GM18502 (cell line): ENCODE measurements around the gene IL1F10.

ENCODE experiments used
- ATAC-seq: cut with Tn5 transposase; IDR thresholded peaks from one replicate; pipeline ENCODE4 v1.9.1; 2021; ENCODE audit warnings: mild to moderate bottlenecking; ENCODE audit not compliant: unreplicated experiment, poor library complexity

Gene IL1F10

DNA sequence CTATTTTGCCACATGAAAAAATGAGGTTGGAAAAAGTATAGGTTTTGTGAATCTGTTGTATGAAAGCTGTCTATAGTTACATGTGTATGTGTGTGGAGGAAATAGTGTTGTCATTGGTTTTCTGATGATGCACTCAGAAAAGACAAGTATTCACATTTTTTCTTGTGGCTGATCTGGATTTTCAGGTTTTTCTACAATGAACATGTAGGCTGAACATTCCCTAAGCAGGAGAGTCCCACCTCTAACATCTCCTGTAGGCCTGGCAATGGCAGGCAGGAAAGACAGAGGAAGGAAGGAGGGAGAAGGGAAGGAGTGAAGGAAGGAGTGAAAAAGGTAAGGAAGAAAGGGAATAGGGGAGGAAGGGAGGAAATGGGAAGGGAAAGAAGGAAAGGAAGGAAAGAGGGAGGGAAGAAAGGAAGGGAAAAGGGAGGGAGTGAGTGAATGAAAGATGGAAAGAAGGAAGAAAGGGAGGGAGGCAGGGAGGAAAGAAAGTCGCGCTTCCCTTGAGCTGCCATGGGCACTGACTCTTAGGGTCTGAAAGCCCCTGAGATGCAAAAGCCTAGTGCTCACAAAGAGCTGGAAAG is 9.3 kb upstream of the IL1F10 start:
- ATAC-seq, result no peak

DNA sequence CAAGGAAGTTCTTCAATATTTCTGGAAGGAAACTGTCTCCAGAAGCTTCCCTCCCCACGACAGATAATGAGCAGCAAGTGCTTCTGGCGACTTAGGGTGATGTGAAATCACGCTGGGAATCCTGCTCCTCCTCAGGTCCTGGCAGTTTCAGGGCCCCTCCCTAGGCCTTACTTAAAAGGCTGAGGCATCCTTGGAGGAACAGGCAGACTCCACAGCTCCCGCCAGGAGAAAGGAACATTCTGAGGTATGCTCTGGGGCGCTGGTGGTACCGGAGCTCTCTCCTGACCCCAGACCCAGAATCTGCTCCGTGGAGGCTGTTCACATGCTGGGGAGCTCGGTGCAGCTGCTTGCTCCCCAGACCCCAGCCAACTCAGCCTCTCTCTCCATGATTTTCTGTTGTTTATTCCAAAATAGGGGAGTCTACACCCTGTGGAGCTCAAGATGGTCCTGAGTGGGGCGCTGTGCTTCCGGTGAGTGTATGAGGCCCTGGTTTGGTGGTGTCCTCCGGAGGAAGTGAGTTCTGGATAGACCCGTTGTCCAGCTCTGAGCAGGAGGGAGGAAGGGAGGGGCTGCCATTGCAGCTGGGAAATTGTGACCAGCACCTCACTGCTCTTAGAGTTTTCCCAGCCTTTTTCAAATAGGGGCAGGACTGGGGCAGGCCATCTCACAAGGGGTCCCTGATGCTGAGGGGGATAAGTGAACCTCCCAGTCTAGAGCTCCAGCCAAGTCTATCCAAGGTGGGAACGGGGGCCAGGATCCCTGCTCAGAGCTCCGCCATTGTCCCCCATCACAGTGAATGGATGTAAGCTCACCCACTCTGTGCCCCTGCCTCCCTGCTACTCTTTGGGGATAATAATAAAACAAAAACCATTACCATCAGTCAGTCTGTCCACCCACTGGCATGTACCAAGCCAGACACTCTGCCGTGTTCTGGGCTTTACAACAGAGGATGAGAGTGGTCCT is 8.5 kb upstream of the IL1F10 start, which contains the start of gene IL36RN:
Gene IL36RN, plus strand, starts transcription at position 201 of the 963 bp plus-strand sequence. Its CDS starts 241 bp downstream, at position 442.
- ATAC-seq, result no peak

DNA sequence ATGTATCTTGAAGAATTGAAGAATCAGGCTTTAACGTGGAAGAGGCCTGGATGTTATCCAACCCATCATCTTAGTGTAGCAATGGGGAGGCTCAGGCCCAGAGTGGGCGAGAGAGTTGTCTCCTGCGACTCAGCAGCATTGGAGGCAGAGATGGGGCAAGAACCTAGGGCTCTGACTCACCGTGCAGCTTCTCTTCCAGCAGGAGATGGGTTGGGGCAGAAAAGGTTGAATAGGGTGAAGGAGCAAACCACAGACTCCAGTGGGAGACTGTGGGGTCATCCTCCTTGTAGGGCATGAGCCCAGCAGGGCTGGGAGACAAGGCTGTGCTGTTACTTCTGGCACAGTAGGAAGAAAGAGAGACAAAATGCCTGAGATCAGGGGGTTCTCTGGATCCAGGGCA is 7.4 kb upstream of the IL1F10 start:
- no peak for ATAC-seq

DNA sequence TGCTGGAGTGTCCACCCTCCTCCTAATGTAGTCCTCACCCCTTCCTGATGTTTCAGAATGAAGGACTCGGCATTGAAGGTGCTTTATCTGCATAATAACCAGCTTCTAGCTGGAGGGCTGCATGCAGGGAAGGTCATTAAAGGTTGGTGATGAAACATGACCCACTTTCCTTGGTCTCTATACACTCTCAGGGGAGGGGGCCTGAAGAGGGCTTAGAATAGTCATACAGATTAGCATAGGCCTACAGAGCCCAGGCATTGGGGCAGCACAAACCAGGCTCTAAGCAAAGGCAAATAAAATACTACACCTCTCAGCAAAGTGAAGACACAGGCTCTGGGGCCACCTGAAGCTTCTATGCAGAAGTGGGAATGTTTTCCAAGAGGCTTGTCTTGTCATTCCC is 7.0 kb upstream of the IL1F10 start:
- ATAC-seq, result no peak

DNA sequence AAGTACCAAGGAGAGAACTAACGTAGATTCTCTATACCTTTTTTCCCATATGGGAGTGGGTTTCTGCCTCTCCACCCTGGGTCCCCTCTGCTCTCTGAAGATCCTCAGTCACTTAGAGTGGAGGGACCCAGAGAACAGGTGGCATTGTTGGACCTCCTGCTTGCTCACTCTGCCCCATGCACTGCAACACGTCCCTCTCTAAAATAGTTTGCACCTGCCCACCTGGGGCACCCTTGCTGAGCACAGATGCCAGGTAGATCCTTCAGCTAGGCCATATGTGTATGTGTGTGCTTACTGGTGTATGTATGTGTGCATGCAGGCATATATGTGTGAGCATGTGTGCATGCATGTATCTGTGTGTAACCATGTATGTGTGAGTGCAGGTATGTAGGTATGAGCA is 6.5 kb upstream of the IL1F10 start:
- no peak for ATAC-seq

DNA sequence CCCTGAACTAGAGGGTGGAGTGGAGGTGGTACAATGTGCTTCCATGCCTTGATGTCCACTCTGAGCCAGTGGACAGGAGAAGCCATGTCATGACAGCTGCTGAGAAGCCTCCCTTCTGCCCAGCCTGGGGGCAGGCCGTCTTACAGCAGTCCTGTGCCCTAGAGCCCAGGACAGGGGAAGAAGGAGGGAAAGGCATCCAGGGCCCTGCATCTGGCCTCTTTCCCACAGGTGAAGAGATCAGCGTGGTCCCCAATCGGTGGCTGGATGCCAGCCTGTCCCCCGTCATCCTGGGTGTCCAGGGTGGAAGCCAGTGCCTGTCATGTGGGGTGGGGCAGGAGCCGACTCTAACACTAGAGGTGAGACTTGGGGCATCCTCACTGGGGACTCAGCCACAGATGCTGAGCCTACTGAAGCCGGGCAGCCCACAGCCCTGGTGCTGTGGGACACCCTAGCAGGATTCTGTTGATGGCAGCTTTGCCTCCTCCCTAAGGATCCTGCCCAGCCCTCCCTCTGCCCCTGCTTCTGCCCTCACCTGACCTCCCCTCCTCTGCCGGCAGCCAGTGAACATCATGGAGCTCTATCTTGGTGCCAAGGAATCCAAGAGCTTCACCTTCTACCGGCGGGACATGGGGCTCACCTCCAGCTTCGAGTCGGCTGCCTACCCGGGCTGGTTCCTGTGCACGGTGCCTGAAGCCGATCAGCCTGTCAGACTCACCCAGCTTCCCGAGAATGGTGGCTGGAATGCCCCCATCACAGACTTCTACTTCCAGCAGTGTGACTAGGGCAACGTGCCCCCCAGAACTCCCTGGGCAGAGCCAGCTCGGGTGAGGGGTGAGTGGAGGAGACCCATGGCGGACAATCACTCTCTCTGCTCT is 5.6 kb upstream of the IL1F10 start:
- no peak for ATAC-seq

DNA sequence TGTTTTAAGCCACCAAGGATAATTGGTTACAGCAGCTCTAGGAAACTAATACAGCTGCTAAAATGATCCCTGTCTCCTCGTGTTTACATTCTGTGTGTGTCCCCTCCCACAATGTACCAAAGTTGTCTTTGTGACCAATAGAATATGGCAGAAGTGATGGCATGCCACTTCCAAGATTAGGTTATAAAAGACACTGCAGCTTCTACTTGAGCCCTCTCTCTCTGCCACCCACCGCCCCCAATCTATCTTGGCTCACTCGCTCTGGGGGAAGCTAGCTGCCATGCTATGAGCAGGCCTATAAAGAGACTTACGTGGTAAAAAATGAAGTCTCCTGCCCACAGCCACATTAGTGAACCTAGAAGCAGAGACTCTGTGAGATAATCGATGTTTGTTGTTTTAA is 3.5 kb upstream of the IL1F10 start:
- no peak for ATAC-seq

DNA sequence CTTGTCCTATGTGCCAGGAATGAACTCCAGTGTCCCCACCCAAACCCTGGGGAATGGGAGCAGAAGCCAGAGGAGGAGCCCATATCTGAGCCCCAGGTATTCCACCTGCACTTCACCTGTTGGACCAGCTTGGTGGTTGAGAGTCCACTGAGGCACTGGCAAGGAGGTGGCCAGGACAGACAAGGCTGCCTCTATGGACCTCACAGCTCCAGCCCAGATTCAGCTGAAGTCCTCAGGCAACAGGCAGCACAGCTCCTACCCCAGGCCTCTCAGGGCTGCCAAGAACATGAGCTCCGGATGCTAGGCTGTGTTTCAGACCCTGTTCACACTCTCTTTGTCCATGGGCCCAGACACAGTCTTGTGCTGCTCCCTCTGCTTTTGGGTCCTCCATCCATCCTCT is 2.9 kb upstream of the IL1F10 start:
- no peak for ATAC-seq

DNA sequence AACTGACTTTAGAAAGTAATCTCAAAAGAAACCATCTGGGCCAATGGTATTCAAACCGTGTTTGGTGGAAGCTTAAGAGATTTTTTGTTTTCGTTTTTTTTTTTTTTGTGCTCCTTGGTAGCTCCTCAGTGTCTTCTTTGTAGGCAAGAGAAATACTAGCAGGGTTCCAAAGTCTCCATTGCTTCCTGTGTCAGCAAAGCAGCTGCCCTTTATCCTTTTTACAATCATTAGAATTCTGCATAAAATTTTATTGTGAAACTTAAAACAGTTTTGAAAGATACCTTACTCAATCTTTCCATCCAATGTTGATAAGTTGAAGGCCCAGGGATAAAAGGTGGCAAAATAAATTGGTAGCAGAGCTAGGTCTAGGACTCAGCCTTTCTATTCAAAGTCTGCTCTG is 479 bp downstream of the IL1F10 start:
- ATAC-seq, result no peak

DNA sequence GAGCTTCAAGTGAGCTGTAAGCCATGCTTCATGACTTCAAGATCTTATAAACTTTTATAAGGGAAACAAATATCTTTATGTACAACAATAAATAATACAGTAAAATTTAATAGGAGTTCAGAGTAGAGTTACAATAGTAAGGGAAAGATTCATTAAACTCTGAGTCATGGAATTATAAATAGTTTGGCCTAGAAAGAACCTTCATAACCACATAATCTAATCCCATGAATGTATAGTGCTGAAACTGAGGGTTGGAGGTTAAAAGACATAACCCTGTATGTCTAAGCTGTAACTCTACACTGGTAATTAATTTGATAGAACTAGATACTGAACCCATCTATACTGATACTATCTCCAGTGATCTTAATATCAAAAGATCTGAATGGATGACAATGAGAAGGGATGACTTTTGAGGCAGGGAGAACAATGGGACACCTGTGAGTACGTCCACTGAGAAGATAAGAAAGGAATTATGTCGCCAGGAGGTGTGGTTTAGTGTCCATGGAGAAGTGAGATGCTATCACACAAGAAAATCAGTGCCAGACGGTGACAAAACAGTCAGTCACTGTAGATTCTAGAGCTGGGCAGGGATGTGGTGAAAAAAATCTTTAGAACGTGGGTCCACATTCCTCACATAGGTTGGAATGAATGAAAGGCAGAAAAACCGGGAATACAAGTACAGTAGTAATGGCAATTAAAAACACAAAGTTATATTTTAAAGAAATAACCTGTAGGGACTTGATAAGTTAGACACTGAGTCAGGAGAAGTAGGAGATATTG is 1.1 kb downstream of the IL1F10 start:
- no peak for ATAC-seq

DNA sequence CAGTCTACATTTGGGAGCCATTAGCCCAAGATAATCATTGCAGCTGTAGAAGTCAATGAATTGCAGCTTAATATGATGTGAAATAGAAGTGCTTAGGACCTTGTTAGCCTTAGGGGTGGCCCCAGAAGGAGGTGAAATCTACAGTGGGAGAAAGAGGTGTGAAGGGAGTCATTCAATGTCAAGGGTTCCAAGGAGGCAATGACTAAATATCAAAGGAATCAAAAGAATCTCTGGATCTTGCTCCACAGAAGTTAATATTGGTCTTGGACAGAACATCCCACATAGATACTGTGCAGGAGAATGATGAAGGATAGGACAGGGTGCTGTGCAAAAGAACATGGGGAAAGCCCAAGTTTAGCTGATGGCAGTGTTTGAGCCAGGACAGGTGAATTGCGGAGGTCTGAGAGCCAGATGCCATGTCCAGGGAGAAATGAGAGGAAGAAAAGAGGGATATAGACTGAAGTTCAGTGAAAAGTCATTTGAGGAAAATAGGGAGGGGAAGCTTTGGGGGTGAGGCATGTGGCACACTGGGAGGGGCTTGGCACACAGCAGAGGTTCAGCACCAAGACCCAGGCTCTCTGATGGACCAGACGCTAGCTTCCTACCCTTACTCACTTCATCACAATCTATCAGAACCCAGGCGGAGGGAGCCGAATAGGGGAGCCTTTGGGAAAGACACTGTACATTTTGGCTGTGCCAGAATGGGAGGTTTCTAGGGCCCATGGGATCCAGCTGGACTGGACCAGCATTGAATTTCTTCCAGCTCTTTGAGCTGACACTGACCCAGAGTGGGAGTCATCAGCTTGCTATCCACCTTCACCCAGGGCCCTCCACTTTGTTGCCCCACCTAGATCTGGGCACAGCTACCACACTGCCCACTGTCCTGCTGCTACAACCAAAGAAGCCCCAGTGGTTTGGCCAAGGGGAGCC is 2.2 kb downstream of the IL1F10 start:
- no peak for ATAC-seq

DNA sequence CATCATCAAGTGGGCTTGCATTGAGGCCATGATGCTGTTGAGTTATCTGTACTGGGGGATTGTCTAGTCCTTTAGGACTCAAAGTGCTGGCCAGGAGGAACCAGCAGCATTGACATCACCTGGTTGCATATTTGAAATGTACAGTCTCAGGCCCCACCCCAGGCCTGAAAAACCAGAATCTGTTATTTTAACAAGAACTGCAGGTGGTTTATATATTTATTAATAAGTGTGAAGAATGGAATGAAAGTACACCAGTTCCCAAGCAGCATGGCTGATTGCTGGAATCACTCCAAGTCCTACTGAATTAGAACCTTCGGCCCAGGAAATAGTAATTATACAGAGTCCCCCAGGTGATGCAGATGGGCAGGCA is 2.8 kb downstream of the IL1F10 start:
- no peak for ATAC-seq

DNA sequence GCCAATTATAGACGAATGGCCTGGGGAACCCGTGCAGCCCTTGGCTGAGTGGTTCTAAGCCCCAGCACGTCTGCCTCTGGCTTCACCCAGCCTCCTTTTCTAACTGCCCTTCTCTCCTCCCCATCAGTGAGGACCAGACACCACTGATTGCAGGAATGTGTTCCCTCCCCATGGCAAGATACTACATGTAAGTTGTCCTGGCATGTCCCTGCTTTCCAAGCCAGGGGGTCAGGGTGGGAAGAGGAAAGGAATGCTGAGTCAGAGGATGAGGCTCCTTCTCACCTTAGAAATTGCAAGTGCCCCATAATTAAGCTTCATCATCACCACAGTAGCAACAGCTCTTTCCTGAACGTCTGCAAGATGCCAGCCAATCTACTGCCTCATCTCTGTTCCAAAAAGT is 4.8 kb downstream of the IL1F10 start:
- ATAC-seq, result no peak

DNA sequence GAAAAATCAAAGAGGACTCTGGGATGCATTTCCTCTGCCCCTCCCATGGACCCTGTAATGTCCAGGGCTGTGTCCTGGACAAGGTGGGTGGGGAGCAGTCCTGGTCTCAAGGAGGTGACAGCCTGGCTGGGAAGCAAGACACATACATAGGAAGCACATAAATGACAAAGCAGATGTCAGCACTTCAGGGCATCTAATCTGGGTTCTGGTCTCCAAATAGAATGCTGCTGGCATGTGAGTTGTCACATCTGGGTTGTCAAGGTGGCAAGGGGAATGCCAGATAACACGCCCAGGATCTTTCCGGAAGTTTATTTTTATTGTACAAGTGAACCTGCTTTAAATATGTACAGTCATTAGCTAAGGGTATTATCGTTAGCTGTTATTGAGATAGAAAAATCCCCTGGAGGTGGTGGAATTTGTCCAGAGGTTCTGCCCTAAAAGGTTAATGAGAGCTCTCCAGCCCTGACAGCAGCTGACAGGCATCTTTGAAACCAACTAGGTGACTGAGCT is 5.6 kb downstream of the IL1F10 start:
- no peak for ATAC-seq

DNA sequence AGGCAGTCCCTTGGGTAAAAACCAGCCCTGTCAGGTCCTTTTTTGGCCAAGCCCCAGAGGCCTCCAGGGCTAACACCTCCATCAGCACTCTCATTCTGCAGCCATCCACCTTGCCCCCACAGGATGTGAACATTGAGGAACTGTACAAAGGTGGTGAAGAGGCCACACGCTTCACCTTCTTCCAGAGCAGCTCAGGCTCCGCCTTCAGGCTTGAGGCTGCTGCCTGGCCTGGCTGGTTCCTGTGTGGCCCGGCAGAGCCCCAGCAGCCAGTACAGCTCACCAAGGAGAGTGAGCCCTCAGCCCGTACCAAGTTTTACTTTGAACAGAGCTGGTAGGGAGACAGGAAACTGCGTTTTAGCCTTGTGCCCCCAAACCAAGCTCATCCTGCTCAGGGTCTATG is 7.3 kb downstream of the IL1F10 start:
- no peak for ATAC-seq

DNA sequence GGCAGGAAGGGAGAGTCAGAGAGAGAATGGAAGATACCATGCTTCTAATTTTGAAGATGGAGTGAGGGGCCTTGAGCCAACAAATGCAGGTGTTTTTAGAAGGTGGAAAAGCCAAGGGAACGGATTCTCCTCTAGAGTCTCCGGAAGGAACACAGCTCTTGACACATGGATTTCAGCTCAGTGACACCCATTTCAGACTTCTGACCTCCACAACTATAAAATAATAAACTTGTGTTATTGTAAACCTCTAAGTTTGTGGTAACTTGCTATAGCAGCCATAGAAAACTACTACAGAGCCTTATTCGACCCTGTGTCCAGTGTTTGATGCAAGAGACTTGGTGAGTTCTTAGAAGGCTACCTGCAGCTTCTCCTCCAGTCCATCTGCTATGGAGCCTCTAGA is 7.8 kb downstream of the IL1F10 start:
- no peak for ATAC-seq

DNA sequence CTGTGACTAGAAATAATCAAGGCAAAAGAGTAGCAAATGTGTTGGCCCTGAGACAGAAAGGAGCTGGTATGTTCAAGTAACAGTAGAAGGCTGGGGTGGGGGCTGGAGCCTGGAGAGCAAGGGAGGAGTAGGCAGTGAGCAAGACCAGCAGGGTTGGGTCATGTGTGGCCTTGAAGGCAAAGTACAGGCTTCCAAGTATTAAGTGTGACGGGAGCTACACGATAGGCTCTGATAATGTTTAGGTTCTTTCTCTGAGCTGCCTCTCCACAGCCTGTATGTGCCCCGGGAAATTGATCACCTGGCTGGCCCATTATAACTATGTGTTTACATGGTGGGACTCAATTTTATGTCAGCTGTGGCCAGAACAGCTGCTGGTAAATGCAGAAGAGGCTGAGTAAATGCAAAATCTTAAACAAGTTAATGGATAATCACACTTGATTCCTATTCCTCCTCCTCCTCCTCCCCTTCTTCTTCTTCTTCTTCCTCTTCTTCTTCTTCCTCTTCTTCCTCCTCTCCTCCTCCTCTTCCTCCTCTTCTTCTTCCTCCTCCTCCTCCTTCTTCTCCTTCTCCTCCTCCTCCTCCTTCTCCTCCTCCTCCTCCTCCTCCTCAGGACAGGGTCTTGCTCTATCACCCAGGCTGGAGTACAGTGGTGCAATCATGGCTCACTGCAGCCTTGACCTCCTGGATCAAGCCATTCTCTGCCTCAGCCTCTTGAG is 9.3 kb downstream of the IL1F10 start:
- ATAC-seq, result no peak

DNA sequence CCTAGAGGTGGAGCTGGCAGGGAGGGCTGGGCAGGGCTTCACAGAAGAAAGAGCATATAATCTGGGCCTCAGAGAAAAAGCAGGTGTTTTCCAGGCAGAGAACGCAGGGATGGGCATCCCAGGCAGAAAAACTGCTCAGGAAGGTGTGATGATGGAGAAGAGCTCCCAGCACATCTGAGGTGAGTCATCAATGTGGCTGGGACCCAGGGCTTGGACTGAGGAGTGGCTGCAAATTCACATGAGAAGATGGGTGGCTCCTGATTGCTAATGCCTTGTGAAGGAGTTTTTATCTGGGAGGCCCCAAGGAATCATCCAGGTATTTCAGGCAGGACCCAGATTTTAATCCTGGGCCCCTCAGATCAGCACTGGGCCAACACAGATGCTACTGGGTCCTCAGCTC is 10.2 kb downstream of the IL1F10 start:
- ATAC-seq, result no peak
